Suppressor macrophage treated with lipopolysaccharide for 1 hour (primary cell): ENCODE results near the gene CYP51A1.
"Not testable (repeated sequence)": the region's sequence is repeated elsewhere in the genome, so short reads cannot be mapped to it uniquely, and the experiment has no call there.

ENCODE experiments used
- DNase-seq, 3 donors: peaks; one replicate each; pipeline ENCODE4 v3.0.0-alpha.2; 2020 to 2022

Gene CYP51A1

GRCh38 chr7:92134271-92135051 lies at the start of gene CYP51A1:
Gene CYP51A1 (minus strand): TSS chr7:92134477. CDS start chr7:92134364, 113 bp downstream.
- peak; percentile 92 to 96 (median 93) for DNase-seq

- DNase-seq: peak; percentile 86 to 93 (median 88)
Observed at GRCh38 chr7:92178928-92179924, 44.9 kb upstream of the CYP51A1 start, which contains the start of gene LRRD1. Gene LRRD1 (minus strand): TSS chr7:92179142. CDS start chr7:92165202, 13,940 bp downstream.

- DNase-seq: no peak
Observed at GRCh38 chr7:92177362-92177761, 43.1 kb upstream of the CYP51A1 start.

GRCh38 chr7:92169529-92169928 lies 35.3 kb upstream of the CYP51A1 start:
- not testable (repeated sequence) for DNase-seq

GRCh38 chr7:92161271-92161670 lies 27.0 kb upstream of the CYP51A1 start:
- no peak for DNase-seq

GRCh38 chr7:92158660-92159575 lies 24.6 kb upstream of the CYP51A1 start:
- DNase-seq: no peak

- DNase-seq: no peak
Observed at GRCh38 chr7:92156990-92157389, 22.7 kb upstream of the CYP51A1 start.

GRCh38 chr7:92155108-92155739 lies 20.9 kb upstream of the CYP51A1 start:
- DNase-seq: peak; percentile 66 to 85 (median 75)

GRCh38 chr7:92150450-92151017 lies 16.3 kb upstream of the CYP51A1 start:
- DNase-seq: no peak

GRCh38 chr7:92149736-92150239 lies 15.5 kb upstream of the CYP51A1 start:
- DNase-seq: no peak

GRCh38 chr7:92143192-92143880 lies 9.1 kb upstream of the CYP51A1 start:
- DNase-seq: not testable (repeated sequence)

GRCh38 chr7:92142791-92143190 lies 8.5 kb upstream of the CYP51A1 start:
- not testable (repeated sequence) for DNase-seq

- no peak for DNase-seq
Observed at GRCh38 chr7:92141161-92141560, 6.9 kb upstream of the CYP51A1 start.

- no peak for DNase-seq
Observed at GRCh38 chr7:92137557-92137956, 3.3 kb upstream of the CYP51A1 start.

- peak in 1 of 3 donors; percentile 24 for DNase-seq
Observed at GRCh38 chr7:92135052-92135889, 994 bp upstream of the CYP51A1 start.

- DNase-seq: peak; percentile 73 to 87 (median 78)
Observed at GRCh38 chr7:92133737-92134270, 473 bp downstream of the CYP51A1 start.

GRCh38 chr7:92133133-92133736 lies 1.0 kb downstream of the CYP51A1 start:
- DNase-seq: peak in 1 of 3 donors; percentile 1

- DNase-seq: no peak
Observed at GRCh38 chr7:92131764-92132330, 2.4 kb downstream of the CYP51A1 start.
